Activated CD8-positive, alpha-beta memory T cell treated with anti-CD3 and anti-CD28 coated beads for 4 hours (primary cell): ENCODE data around the gene PPP6R3.

Experiments used
- DNase-seq, 2 donors: peaks; one replicate each; pipeline ENCODE4 v3.0.0-alpha.2; 2020; ENCODE audit warnings: low read depth in 2 of 2

The PPP6R3 gene

DNA sequence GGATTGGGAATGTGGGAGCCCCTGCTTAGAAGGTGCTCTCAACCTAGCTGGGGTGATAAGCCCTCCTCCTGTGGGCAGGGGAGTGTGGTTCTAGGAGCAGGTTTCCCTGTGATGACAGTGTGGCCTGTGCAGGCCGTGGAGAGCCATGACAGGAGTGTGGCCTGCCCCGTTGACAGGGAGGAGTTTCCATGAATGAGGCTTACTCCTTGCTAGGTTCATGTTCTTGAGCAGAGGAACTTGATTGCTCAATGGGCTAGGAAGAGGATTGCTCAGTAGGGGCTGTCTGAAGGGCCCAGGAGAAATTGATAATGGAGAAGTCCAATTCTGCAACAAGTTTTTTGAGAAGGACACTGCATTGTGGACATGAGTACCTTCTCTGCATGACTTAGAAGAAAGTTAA lies 92.0 kb downstream of the PPP6R3 start:
- no peak for DNase-seq

GRCh38 chr11:68560216-68560615 lies 99.7 kb downstream of the PPP6R3 start:
- DNase-seq, result no peak

DNA sequence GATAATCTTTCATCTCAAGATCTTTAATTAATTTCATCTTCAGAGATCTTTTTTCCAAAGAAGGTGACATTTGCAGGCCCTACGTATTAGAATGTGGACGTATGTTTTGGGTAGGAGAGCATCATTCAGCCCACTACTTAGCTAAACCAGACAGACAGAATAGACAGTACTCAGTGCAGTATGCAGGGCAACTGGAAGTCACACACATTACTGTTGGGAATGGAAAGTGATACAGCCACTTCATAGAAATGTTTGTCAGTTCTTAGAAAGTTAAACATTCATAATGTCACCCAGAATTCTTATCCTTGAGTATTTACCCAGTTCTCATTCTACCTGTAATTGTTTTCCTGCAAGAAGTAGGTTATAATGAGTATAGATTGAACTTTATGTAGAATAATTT lies 102.9 kb downstream of the PPP6R3 start:
- DNase-seq, result no peak

- DNase-seq, result no peak
Observed at GRCh38 chr11:68564261-68564660, 103.7 kb downstream of the PPP6R3 start.

DNA sequence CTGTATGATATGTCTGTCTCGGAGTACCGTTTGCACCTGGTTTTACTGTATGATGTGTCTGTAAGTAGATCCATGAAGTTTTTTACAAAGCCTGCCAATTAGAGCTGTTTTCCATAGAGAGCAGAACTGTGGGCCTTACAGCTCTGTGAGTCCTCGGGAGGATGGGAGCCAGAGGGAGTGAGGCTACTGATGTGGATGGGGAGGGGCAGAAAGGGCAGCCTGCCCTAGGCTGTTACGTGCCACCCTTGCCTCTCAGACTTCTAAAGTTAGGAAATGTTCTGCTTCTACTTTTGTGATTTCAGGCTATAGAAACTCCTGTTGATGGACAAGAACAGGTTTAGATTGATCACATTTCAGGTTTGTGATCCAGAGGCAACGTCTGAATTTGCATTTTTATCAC lies 105.2 kb downstream of the PPP6R3 start:
- DNase-seq, result no peak

DNA sequence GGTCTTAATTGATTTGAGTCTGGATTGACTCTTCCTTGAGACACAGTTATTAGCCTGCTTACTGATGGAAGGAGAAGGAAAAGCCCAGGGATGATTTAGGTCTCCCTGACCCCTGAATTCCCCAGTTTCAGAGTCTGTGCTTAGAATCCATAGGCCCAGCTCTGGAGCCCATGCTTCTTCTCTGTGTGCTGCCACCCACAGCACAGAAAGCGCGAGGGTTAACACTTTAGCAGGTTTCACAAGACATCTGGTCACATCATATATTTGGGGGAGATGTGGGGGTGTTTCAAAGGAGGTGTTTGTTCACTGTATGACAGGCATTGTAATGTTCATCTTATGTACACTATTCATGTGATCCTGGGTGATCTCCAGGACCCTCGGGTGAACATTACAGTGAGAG lies 107.0 kb downstream of the PPP6R3 start:
- DNase-seq, result no peak

DNA sequence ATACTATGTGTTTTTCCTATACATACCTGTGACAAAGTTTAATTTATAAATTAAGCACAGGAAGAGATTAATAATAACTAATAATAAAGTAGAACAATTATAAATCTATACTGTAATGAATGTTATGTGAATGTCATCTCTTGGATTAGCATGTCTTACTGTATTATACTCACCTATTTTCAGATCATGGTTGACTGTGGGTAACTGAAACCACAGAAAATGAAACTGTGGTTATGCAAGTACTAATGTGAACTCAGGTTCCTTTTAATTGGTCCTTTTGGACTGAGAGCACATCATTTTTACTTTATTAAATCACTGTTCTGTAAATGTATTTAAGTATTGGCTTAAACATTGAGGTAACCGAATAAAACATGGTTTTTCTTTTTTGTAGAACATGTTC lies 108.8 kb downstream of the PPP6R3 start:
- no peak for DNase-seq

- no peak for DNase-seq
Observed at GRCh38 chr11:68570691-68571090, 110.1 kb downstream of the PPP6R3 start.

GRCh38 chr11:68574308-68574707 lies 113.8 kb downstream of the PPP6R3 start:
- DNase-seq, result no peak

- DNase-seq, result no peak
Observed at GRCh38 chr11:68575025-68575665, 114.6 kb downstream of the PPP6R3 start.

DNA sequence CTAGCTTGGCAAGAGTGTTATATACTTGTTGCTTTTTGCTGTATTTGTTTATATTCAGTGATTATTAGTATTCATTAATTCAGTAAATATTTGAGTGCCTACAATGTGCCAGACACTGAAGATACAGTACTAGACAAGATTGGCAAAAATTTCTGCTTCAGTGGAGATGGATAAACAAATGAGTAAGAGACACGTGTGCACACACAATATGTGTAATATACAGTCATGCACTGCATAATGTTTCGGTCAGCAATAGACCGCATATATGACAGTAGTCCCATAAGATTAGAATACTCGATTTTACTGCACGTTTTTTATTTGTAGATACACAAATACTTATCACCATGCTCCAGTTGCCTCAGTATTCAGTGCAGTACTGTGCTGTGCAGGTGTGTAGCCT lies 118.9 kb downstream of the PPP6R3 start:
- DNase-seq, result no peak

GRCh38 chr11:68581439-68581838 lies 120.9 kb downstream of the PPP6R3 start:
- DNase-seq, result no peak

GRCh38 chr11:68581901-68582300 lies 121.3 kb downstream of the PPP6R3 start:
- no peak for DNase-seq

DNA sequence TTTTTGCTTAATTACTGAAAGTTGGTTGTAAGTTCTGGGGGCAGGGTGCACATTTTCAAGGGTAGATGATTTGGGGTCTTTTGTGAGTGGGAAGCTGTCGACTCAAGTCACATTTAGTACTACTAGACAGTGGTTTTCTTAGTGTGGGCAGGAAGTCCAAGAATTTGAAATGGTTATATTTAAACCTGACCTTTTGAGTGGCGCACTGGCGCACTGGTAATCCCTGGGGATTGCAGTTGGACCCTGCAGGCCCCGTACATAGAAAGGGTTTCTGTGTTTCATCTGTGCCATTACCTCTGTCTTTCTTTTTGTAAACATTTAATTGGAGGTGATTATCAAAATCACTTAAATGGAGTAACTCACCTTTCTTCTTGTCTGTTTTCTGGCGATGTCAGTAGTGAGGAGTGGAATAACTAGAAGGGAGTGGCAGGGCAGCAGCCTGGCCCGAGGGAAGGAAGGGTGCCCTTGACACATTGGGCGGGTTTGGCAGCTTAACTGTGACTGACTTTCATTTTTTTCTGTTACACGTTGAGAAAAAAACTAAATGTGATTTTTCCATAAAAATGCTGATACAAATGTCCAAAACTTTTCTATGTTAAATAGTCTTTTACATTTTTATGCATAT lies 122.0 kb downstream of the PPP6R3 start:
- DNase-seq, result no peak

- DNase-seq, result no peak
Observed at GRCh38 chr11:68583041-68583446, 122.5 kb downstream of the PPP6R3 start.

DNA sequence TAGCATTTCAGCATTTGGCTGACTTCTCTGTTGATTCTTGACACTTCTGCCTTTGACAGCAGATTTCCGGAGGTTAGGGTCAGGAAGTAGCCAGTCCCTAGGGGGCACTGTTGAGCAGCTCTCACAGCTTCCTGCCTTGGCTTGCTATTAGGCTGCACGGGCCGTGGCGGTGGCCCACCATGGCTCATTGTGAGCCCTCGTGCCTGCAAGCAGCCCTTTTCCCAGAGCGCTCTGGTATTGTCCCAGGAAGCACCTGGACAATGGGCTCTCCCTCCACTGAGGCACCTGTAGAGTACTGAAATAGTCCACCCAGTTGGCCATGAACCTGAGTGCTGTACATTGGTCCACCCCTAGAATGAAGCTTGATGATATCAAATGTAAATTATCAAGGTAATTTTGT lies 123.5 kb downstream of the PPP6R3 start:
- peak; percentile 6 for DNase-seq

DNA sequence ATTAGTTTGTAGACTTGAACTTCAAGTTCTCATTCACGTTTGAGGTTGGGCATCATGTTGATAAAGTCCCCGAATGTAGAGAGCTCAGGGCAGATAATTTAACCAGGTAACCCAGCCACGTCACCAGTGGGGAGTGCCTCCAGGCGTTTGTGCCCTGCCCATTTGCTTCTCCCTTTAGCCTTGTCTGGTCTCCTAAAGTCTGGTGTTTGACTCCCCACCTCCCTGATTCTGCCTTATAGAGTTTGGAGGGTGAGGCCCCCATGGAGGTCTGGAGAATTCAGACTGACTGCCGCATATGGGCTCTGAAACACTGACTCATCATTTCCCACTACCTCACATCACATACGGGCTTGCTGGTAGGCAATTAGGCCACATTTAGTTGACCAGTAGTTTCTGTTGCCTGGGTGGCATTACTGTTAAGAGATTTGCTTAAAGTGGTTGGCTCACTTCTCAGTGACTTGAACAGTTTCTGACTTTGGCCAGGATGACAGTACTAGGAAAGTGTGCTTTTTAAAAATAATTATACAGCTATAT lies 124.5 kb downstream of the PPP6R3 start:
- no peak for DNase-seq

DNA sequence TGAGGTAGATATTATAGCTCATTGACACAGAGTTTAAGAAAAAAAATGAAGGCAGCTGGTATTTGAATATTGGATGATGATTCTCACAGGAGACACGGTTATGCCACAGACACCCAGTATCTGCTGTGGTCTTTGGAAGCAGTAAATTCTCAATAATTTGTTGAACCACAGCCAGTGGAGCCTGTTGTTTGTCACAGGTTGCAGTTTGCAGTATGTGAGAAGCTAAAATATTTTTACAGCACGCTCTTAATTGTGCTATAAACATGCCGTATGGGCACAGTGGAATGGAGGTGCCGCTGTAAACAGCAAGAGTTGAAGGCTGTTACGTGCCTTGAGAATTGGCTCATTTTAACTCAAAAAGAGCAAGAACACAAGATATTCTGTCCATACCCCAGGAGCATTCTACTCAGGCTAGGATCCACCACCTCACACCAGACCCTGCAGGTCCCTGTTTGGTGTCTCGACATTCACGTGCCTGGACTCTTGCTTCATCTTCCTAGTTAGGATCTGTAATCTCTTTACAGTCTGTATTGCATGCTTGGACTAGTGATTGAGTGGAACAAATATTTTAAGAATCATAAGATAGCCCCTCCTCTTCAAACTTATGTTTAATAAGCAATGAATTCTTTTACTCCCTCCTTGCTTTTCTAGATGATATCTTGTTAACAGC lies 129.1 kb downstream of the PPP6R3 start:
- DNase-seq, result no peak

- DNase-seq, result no peak
Observed at GRCh38 chr11:68591719-68592118, 131.2 kb downstream of the PPP6R3 start.

GRCh38 chr11:68593441-68593840 lies 132.9 kb downstream of the PPP6R3 start:
- DNase-seq, result no peak

- no peak for DNase-seq
Observed at GRCh38 chr11:68594123-68594522, 133.6 kb downstream of the PPP6R3 start.

DNA sequence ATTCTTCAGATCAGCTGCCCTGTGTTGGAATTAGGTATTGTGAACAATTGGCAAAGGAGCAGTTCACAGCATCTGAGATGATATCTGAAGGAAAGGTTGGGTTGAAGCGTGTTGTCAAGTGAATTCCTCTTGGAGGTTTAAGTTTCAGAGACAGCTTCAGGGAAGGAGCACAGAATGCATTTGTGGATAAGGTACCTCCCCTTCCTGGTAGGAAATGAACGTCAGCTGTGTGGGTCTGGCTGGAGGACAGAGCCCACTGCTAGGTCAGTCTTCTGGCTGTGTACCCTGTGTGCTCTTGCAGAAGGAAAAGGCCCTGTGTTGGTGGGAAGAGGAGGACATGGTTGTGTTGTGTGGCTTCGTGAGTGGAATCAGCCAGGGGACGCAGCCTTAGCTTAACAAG lies 135.7 kb downstream of the PPP6R3 start:
- no peak for DNase-seq
